Gastrocnemius medialis (tissue), 4 donors: Measurements from ENCODE around the gene TMEM269. TPM values are rescaled to one million over a fixed set of nuclear protein-coding genes. Genes with fewer than 3 reads are reported as not detected.

Experiments used
- ATAC-seq, 2 donors: fragments of 150-250 bp; one replicate each; pipeline ENCODE4 v1.9.1; 2016
- DNase-seq, 2 donors: peaks; one replicate each; pipeline ENCODE4 v3.0.0-alpha.2; 2019
- H3K27ac ChIP-seq, 4 donors: fragments of 200-600 bp; sonication (generic); 1 replicate in 1 of 4; 2 replicates in 3 of 4; pipeline ENCODE4 v1.5.1; 2016 to 2018; ENCODE audit warnings: mild to moderate bottlenecking in 2 of 4, moderate library complexity in 1 of 4
- H3K27me3 ChIP-seq, 3 donors: fragments of 200-600 bp; sonication (generic) in 2 of 3; 1 replicate in 1 of 3; 2 replicates in 2 of 3; pipeline versions ENCODE4 v1.5.1 to v1.6.0; 2016 to 2019; ENCODE audit warnings: mild to moderate bottlenecking in 1 of 3, moderate library complexity in 1 of 3
- H3K36me3 ChIP-seq, 2 donors: fragments of 200-600 bp; sonication (generic) in 1 of 2; one replicate each; pipeline ENCODE4 v1.5.1; 2017 to 2018
- H3K4me1 ChIP-seq, 2 donors: fragments of 200-600 bp; sonication (generic) in 1 of 2; one replicate each; pipeline ENCODE4 v1.5.1; 2016 to 2017; ENCODE audit warnings: mild to moderate bottlenecking in 2 of 2
- H3K4me3 ChIP-seq, 4 donors: fragments of 200-600 bp; sonication (generic) in 3 of 4; 1 replicate in 1 of 4; 2 replicates in 3 of 4; pipeline ENCODE4 v1.5.1; 2016 to 2019; ENCODE audit warnings: mild to moderate bottlenecking in 2 of 4
- H3K9me3 ChIP-seq, 3 donors: fragments of 200-600 bp; sonication (generic) in 2 of 3; 1 replicate in 1 of 3; 2 replicates in 2 of 3; pipeline ENCODE4 v1.5.1; 2016 to 2019
- POLR2A ChIP-seq, 2 donors: fragments of 450-650 bp; IDR thresholded peaks; one replicate each; pipeline ENCODE4 v1.6.1; 2017; ENCODE audit warnings: antibody characterized with exemption in 2 of 2, mild to moderate bottlenecking in 2 of 2, moderate library complexity in 2 of 2
- in situ Hi-C, 4 donors: fragments of 200-750 bp; cut with MboI; loops; one replicate each; pipeline versions ENCODE4 v1.15.0 to v1.8.0; 2017; ENCODE audit warnings: low sequenced_read_pairs in 4 of 4
- intact Hi-C: fragments of 100-400 bp; cut with DNase I; formaldehyde crosslinking; loops from one replicate; pipeline ENCODE4 v1.15.1; 2023; ENCODE audit warnings: low total_unique reads
- total RNA-seq, 4 donors: library from RNA; depleted of rRNA; stranded (reverse); fragments of >200 nt; gene quantifications; one replicate each; pipeline versions ENCODE4 v1.1.0 to v1.2.3, GENCODE V29; 2016
- TF ChIP-seq, protein P1 (sequence below), 5 experiments: fragments of 450-650 bp in 3 of 5; fragments of 200-600 bp in 2 of 5; sonication (generic) in 2 of 5; IDR thresholded peaks in 4 of 5; conservative IDR thresholded peaks in 1 of 5; 1 replicate in 4 of 5; 2 replicates in 1 of 5; pipeline ENCODE4 v1.5.1; 2016 to 2019; ENCODE audit warnings: antibody characterized with exemption in 5 of 5, mild to moderate bottlenecking in 3 of 5, moderate library complexity in 3 of 5

TMEM269 gene
- total RNA-seq, 4 donors from 2014 or later, result 0.19 to 0.25 TPM; not detected in 2

DNA sequence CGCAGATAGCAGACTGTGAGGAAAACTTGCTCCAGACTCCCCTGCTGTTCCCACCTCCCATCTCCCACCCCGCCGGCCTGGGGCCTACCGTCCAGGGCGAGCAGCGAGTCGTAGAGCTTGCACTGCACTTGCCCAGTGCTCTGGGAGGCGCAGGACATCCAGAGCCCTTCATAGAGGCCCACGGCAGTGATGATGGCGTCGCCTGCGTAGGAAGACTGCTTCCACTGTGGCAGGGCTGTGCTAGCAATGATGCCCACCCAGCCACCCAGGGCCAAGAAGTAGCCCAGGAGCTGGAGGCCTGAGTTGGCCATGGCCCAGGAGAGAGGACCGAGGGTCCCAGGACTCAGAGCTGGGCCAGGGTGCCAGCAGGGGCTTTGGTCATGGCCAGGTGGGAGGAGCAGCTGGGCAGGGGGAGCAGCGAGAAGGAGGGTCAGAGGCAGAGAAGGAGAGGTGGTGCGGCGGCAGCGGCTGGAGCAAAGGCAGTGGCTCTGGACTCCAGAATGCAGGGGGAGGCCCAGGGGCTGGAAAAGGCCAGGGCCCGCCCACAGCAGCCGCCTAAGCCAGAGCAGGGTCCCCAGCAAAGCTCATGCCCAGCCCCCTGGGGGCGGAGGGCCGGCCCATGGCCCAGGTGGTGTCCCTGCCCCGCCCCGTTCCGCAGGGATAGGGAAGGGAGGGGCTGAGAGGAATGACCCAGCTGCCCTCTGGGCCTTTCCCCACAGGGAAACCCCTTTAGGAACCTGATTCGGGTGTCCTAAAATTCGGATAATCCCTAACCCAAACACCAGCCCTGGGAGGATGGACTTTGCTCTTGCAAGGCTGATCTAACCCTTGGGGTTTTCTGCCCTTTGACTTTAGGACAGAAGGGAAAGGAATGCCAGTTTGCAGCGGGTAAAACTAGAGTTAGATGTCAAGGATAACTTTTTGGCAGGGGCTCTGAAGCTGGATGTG, 44.8 kb upstream of the TMEM269 start, which contains the start of gene CLDN19:
Gene CLDN19, minus strand, starts transcription at position 484 of the 948 bp plus-strand sequence. Its CDS starts 173 bp downstream, at position 311.
- DNase-seq (no peak), ATAC-seq (no peak)
- no peak for TF ChIP-seq POLR2A (IDR thresholded peaks at IDR 0.05)
- TF ChIP-seq, protein P1, sequence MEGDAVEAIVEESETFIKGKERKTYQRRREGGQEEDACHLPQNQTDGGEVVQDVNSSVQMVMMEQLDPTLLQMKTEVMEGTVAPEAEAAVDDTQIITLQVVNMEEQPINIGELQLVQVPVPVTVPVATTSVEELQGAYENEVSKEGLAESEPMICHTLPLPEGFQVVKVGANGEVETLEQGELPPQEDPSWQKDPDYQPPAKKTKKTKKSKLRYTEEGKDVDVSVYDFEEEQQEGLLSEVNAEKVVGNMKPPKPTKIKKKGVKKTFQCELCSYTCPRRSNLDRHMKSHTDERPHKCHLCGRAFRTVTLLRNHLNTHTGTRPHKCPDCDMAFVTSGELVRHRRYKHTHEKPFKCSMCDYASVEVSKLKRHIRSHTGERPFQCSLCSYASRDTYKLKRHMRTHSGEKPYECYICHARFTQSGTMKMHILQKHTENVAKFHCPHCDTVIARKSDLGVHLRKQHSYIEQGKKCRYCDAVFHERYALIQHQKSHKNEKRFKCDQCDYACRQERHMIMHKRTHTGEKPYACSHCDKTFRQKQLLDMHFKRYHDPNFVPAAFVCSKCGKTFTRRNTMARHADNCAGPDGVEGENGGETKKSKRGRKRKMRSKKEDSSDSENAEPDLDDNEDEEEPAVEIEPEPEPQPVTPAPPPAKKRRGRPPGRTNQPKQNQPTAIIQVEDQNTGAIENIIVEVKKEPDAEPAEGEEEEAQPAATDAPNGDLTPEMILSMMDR (IDR thresholded peaks at IDR 0.05 in 4 of 5, conservative IDR thresholded peaks at IDR 0.05 in 1 of 5), result no peak
- no peaks in the 10 kb centered on the region for H3K4me1 ChIP-seq
- no peak within 1 kb of the TSS for H3K27ac ChIP-seq
- H3K36me3 ChIP-seq, result no peaks in the 10 kb centered on the region
- H3K4me3 ChIP-seq, result no peak within 1 kb of the TSS
- intact Hi-C loops, result loop anchor here (10.0 kb wide), 1 partner anchor 595 kb away; no protein-coding TSS in a partner anchor
- no peaks in the 10 kb centered on the region for H3K27me3 ChIP-seq
- in situ Hi-C loops, result loop anchor here in 3 of 4 donors (10.0 to 25.0 kb wide), 4 partner anchors 155 to 603 kb away; no protein-coding TSS in a partner anchor
- H3K9me3 ChIP-seq, result no peaks in the 10 kb centered on the region

DNA sequence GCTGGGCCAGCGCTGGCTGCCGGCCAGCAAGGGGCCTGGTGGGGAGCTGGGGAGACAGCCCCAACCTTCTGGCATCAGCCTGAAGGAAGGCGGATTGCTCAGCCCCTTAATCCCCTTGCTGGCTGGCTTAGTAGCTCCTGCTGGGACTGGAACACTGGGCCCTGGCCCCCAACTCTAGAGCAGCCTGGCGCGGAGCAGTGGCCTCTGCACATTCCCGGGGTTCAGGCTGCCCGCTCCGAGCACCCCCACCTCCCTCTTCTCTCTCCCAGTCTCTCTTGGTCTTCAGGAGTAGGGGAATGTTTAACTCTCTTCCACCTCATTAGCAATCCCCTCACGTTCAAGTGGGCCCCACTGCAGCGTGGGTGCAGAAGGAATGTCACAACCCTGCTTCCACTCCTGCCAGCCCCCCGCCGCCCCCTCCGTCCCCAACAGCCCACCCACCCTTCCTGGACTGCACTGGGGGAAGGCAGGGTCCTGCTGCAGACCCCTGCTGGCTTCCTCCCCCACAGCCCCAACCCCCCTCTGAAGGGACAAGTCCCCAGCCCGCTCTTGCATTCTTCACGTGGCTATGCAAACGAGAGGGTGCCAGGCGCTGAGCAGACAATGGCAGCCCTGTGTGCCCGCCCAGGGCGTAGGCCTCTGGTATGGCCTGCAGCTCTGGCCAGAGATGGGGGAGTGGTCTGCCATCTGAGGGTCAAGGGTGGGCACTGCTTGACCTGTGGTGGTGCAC, 43.8 kb upstream of the TMEM269 start:
- TF ChIP-seq, protein P1 (IDR thresholded peaks at IDR 0.05 in 4 of 5, conservative IDR thresholded peaks at IDR 0.05 in 1 of 5), result no peak
- TF ChIP-seq POLR2A (IDR thresholded peaks at IDR 0.05), result no peak
- Histone ChIP-seq H3K4me1 (no peaks in the 10 kb centered on the region), H3K27me3 (no peaks in the 10 kb centered on the region), H3K4me3 (no peak overlapping the region), H3K9me3 (no peaks in the 10 kb centered on the region), H3K36me3 (peaks cover 0 to 5% of the 10 kb centered on the region in 2 donors), H3K27ac (no peak overlapping the region)
- in situ Hi-C loops, result loop anchor here in 3 of 4 donors (10.0 to 25.0 kb wide), 4 partner anchors 156 to 604 kb away; no protein-coding TSS in a partner anchor
- DNase-seq (no peak), ATAC-seq (no peak)
- intact Hi-C loops, result loop anchor here (10.0 kb wide), 1 partner anchor 596 kb away; no protein-coding TSS in a partner anchor

GRCh38 chr1:42741706-42742105, 43.1 kb upstream of the TMEM269 start:
- TF ChIP-seq POLR2A (IDR thresholded peaks at IDR 0.05), result no peak
- TF ChIP-seq, protein P1 (IDR thresholded peaks at IDR 0.05 in 4 of 5, conservative IDR thresholded peaks at IDR 0.05 in 1 of 5), result no peak
- no peak overlapping the region for H3K27ac ChIP-seq
- in situ Hi-C loops (loop anchor here in 3 of 4 donors (10.0 to 25.0 kb wide), 4 partner anchors 157 to 604 kb away; no protein-coding TSS in a partner anchor), intact Hi-C loops (loop anchor here (10.0 kb wide), 1 partner anchor 597 kb away; no protein-coding TSS in a partner anchor)
- no peaks in the 10 kb centered on the region for H3K4me1 ChIP-seq
- H3K4me3 ChIP-seq, result no peak overlapping the region
- ATAC-seq (no peak), DNase-seq (no peak)
- H3K36me3 ChIP-seq, result peaks cover 0 to 12% of the 10 kb centered on the region in 2 donors
- no peaks in the 10 kb centered on the region for H3K27me3 ChIP-seq
- no peaks in the 10 kb centered on the region for H3K9me3 ChIP-seq

DNA sequence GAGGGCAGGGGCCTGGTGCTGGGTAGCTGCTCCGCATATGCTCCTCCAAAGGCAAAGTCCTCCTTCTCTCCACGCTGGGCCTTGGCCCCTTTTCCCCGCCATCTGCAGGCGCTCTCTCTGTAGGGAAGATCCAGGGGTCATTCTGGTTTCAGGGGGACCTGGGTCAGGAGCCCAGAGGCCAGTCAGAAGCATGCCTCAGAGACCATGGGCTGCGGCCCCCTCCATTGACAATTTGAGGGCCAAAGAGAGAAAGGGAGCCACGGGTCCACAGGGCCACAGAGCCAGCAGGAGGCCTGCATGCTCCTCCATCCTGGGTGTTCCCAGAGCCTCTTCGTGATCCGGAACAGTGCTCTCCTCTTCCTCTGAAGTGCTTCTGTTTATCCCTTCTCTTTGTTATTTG, 42.6 kb upstream of the TMEM269 start:
- no peak for TF ChIP-seq POLR2A (IDR thresholded peaks at IDR 0.05)
- TF ChIP-seq, protein P1 (IDR thresholded peaks at IDR 0.05 in 4 of 5, conservative IDR thresholded peaks at IDR 0.05 in 1 of 5), result no peak
- Histone ChIP-seq H3K4me1 (no peaks in the 10 kb centered on the region), H3K36me3 (peaks cover 0 to 14% of the 10 kb centered on the region in 2 donors), H3K4me3 (no peak overlapping the region), H3K27me3 (no peaks in the 10 kb centered on the region), H3K27ac (no peak overlapping the region), H3K9me3 (no peaks in the 10 kb centered on the region)
- intact Hi-C loops (loop anchor here (10.0 kb wide), 1 partner anchor 597 kb away; no protein-coding TSS in a partner anchor), in situ Hi-C loops (loop anchor here in 3 of 4 donors (10.0 to 25.0 kb wide), 4 partner anchors 157 to 605 kb away; no protein-coding TSS in a partner anchor)
- ATAC-seq (no peak), DNase-seq (no peak)
